BE2C (cell line): ENCODE results near the gene TTC6. TPM values are rescaled to one million over a fixed set of nuclear protein-coding genes. Genes with fewer than 3 reads are reported as not detected.
"Not testable (repeated sequence)": the region's sequence is repeated elsewhere in the genome, so short reads cannot be mapped to it uniquely, and the experiment has no call there.

Source experiments
- DNase-seq: peaks from one replicate; pipeline ENCODE4 v3.0.0-alpha.2; 2020
- H3K27me3 ChIP-seq: fragments of 250-450 bp; sonication (Bioruptor Pico); 2 replicates; pipeline ENCODE4 v1.5.1; 2020; ENCODE audit warnings: mild to moderate bottlenecking
- H3K36me3 ChIP-seq: fragments of 250-450 bp; sonication (Bioruptor Pico); 2 replicates; pipeline ENCODE4 v1.5.1; 2020; ENCODE audit warnings: mild to moderate bottlenecking
- H3K4me1 ChIP-seq: fragments of 250-450 bp; sonication (Bioruptor Pico); 2 replicates; pipeline ENCODE4 v1.5.1; 2020
- H3K4me3 ChIP-seq: 2 replicates; pipeline ENCODE4 v1.5.1; 2011; ENCODE audit warnings: low read depth, low read length
- H3K9me3 ChIP-seq: fragments of 250-450 bp; sonication (Bioruptor Pico); 2 replicates; pipeline ENCODE4 v1.5.1; 2020
- polyA plus RNA-seq: library from polyadenylated mRNA; unstranded; fragments of >200 nt; gene quantifications from one replicate; pipeline ENCODE4 v1.2.1, GENCODE V29; 2012; ENCODE audit warnings: low read depth, missing spikeins; ENCODE audit not compliant: insufficient read length, insufficient read depth
- TF ChIP-seq, protein P1 (sequence below): IDR thresholded peaks from 2 replicates; pipeline ENCODE4 v1.5.1; 2012; ENCODE audit warnings: mild to moderate bottlenecking, low read depth, low read length

The TTC6 gene
- not detected for polyA plus RNA-seq

DNA sequence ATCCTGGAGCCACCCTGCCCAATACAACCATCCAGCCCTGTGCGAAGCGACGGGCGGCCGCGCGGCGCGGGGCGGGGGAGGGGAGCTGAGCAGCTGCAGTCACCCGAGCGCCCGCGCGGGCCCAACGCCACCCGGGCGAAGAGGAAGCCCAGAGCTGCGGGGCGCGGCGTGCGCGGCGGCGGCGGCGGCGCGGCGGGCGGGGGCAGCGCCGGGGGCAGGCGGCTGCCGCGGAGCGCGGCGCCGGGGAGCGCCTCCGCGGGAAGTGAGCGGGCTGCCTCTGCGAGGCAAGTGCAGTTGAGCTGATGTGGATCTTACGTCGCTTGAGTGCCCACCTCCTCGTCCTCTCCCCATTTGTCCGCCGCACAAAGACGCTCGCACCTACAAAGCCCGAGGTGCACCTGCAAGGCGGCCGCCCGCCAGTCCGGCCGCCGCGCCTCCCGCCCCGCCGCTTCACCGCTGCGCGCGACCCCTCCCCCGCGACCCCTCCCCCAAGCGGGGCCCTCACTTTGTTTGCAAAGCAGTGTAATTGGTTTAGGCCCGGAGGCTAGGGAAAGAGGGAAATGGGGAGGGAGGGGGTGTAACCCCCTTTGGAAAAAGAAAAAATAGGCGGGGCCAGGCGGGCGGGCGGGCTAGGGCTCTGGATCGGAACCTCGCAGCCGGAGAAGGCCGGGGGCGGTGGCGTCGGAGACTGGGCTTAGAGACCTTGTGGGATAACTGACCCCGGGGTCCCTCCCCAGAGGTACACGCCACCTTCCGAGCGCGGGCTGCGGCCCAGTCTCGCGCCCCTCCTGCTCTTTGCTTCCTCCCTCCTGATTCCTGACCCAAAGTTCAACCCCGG is at the start of gene TTC6, which contains the start of gene FOXA1:
TTC6 (plus strand) TSS at position 659 of the 838 bp plus-strand sequence. CDS start 26,436 bp downstream, outside the sequence.
FOXA1 (minus strand) TSS at position 279 of the 838 bp plus-strand sequence; CDS start at position 2, 277 bp downstream.
- DNase-seq, result peak; percentile 32
- Histone ChIP-seq H3K9me3 (no peaks in the 10 kb centered on the region), H3K27me3 (peaks cover 99% of the 10 kb centered on the region), H3K4me1 (no peaks in the 10 kb centered on the region), H3K4me3 (no peak within 1 kb of the TSS), H3K36me3 (no peaks in the 10 kb centered on the region)
- TF ChIP-seq, protein P1, sequence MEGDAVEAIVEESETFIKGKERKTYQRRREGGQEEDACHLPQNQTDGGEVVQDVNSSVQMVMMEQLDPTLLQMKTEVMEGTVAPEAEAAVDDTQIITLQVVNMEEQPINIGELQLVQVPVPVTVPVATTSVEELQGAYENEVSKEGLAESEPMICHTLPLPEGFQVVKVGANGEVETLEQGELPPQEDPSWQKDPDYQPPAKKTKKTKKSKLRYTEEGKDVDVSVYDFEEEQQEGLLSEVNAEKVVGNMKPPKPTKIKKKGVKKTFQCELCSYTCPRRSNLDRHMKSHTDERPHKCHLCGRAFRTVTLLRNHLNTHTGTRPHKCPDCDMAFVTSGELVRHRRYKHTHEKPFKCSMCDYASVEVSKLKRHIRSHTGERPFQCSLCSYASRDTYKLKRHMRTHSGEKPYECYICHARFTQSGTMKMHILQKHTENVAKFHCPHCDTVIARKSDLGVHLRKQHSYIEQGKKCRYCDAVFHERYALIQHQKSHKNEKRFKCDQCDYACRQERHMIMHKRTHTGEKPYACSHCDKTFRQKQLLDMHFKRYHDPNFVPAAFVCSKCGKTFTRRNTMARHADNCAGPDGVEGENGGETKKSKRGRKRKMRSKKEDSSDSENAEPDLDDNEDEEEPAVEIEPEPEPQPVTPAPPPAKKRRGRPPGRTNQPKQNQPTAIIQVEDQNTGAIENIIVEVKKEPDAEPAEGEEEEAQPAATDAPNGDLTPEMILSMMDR, result no peak

- Histone ChIP-seq H3K27me3 (no peaks in the 10 kb centered on the region), H3K4me3 (no peak overlapping the region), H3K9me3 (no peaks in the 10 kb centered on the region), H3K4me1 (no peaks in the 10 kb centered on the region), H3K36me3 (no peaks in the 10 kb centered on the region)
- no peak for DNase-seq
- TF ChIP-seq, protein P1, result no peak
Measured at GRCh38 chr14:37546621-37547447, 48.6 kb upstream of the TTC6 start.

DNA sequence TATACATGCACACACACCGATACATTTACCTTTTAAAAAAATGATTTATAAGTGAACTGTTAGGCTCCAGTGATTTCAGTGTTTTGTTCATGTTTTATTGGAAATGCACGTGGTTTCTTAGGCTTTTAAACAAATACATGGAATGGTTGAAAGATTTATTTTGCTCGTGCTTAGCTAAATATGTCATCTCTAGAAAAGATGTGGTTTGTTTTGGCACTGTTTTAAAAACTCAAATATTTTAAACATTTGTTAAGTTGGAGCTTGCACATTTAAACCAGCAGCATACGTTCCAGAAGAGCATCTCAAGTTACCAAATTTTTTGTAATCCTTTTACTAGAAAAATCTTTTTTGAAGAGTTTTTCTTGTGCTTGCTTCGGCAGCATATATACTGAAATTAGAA is 44.9 kb upstream of the TTC6 start:
- Histone ChIP-seq H3K4me1 (no peaks in the 10 kb centered on the region), H3K36me3 (no peaks in the 10 kb centered on the region), H3K27me3 (no peaks in the 10 kb centered on the region), H3K9me3 (no peaks in the 10 kb centered on the region), H3K4me3 (no peak overlapping the region)
- TF ChIP-seq, protein P1, result no peak
- DNase-seq, result no peak

- H3K9me3 ChIP-seq, result no peaks in the 10 kb centered on the region
- no peaks in the 10 kb centered on the region for H3K27me3 ChIP-seq
- no peaks in the 10 kb centered on the region for H3K36me3 ChIP-seq
- TF ChIP-seq, protein P1, result no peak
- DNase-seq, result no peak
- no peaks in the 10 kb centered on the region for H3K4me1 ChIP-seq
- no peak overlapping the region for H3K4me3 ChIP-seq
Measured at GRCh38 chr14:37551119-37551518, 44.3 kb upstream of the TTC6 start.

DNA sequence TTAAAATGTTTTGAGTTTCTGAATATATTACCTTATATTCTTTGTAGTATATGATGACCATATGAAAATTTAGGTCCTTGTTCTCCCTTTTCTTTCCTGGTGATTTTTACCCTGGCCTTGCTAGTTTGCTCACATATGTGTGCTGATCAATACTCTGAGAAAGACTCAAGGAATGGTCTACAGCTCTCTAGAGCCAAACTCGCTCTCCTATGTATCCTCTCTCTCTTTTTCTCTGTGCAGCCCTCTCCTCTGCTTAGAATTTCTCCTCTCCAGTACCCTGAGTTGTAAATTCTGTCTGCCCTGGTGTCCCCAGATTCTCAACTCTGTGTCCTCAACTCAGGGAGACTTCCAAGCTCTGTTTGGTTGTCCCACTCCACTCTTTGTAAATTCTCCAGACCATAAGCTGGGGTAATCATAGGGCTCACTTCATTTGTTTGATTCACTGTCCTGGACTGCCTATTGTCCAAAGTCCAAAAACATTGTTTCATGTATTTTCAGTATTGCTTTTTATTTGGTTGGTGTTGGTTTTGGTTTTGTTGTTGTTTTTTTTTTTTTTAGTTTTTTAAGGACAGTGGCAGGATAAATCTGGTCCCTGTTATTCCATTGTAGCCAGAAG is 41.4 kb upstream of the TTC6 start:
- Histone ChIP-seq H3K4me1 (no peaks in the 10 kb centered on the region), H3K4me3 (no peak overlapping the region), H3K27me3 (no peaks in the 10 kb centered on the region), H3K9me3 (no peaks in the 10 kb centered on the region), H3K36me3 (no peaks in the 10 kb centered on the region)
- TF ChIP-seq, protein P1, result no peak
- no peak for DNase-seq

- not testable (repeated sequence) for H3K36me3 ChIP-seq, DNase-seq, H3K9me3 ChIP-seq, H3K4me1 ChIP-seq, H3K27me3 ChIP-seq, H3K4me3 ChIP-seq
Measured at GRCh38 chr14:37555596-37555995, 39.8 kb upstream of the TTC6 start.
